NCI-H187 treated with DMSO at 0.1 percent for 48 hours (cell line): ENCODE data around the gene HSPA1L.
"Not testable (repeated sequence)": the region's sequence is repeated elsewhere in the genome, so short reads cannot be mapped to it uniquely, and the experiment has no call there.

Experiments
- DNase-seq: peaks from one replicate; lab custom pipeline; 2025; lab: John Stamatoyannopoulos, UW

The HSPA1L gene

GRCh38 chr6:31836474-31837368 lies 21.6 kb upstream of the HSPA1L start:
- DNase-seq: no peak

- no peak for DNase-seq
Measured at GRCh38 chr6:31836047-31836473, 21.0 kb upstream of the HSPA1L start.

DNA sequence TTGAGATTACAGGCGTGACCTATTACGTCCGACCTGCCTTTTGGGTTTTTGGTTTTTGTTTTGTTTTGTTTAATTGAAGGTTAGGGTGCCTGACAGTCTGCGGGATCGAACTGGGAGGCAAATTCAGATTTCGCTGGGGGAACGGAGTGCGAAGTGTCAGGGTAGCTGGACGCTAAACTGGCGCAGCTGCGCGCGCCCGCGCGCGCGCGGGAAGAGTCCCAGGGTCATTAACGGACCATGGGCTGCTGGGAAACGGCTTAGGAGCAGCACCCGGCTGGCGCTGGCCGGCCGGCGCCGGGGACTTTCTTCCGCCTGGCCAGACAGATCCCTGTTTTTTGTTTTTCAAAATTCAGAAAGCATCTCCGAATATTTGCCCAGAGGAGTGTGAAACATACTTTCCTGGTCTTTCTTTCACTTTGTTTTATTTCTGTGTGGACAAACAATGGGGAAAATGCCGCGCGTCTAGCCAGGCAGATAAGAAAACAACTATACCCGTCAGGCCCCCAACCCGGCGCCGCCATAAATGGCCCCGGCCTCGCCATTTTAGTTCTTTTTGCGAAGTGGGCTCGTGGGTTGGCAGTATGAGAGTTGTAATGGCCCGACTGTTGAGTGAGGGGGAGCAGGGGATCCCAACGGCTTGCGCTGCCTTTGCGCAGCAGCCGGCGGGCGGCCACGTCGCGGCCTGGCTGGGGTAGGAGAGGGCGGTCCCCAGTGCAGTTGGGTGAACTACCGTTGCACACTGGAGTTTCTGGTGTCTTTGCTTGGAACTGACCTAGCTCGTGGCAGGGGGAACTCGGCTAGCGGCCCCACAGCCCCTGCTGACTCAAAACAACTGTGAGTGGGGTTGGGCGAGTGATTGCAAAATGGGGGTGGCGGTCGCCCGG lies 19.5 kb upstream of the HSPA1L start:
- DNase-seq: peak; percentile 72

DNA sequence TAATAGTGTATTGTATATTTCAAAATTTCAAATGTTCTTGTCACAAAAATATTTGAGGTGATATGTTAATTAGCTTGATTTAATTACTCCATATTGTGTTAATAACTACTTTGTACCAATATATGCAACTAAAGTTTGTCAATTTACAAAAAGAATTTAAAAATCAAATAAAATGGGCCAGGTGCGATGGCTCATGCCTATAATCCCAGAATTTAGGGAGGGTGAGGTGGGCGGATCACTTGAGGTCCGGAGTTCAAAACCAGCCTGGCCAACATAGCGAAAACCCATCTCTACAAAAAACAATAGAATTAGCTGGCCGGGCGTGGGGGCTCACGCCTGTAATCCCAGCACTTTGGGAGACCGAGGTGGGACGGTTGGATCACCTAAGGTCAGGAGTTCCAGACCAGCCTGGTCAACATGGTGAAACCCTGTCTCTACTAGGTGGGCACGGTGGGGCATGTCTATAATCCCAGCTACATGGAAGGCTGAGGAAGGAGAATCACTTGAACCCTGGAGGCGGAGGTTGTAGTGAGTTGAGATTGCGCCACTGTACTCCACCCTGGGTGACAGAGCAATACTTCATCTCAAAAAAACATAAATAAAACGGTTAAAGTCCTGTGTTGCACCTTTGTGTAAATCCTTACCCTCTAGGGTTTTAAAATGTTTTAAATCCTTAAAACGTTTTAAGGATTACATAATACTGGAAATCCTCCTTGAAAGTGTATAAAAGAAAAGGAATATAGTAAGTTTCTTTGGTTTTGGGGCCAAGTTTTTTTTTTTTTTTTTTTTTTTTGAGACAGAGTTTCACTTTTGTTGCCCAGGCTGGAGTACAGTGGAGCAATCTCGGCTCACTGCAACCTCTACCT lies 16.5 kb upstream of the HSPA1L start:
- no peak for DNase-seq

DNA sequence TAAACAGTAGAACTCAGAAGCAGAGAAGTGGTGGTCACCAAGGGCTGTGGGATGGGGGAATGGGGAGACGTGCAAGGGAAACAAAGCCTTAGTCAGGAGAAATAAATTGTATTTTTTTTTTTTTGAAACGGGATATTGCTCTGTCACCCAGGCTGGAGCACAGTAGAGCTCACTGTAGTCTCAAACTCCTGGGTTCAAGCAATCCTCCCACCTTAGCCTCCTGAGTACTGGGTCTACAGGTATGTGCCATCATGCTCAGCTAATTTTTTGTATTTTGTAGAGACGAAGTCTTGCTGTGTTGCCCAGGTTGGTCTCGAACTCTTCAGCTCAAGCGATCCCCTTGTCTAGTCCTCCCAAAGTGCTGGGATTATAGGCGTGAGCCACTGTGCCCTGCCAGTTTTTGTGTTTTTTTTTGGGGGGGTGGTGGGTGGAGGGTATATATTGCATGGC lies 15.8 kb upstream of the HSPA1L start:
- no peak for DNase-seq

DNA sequence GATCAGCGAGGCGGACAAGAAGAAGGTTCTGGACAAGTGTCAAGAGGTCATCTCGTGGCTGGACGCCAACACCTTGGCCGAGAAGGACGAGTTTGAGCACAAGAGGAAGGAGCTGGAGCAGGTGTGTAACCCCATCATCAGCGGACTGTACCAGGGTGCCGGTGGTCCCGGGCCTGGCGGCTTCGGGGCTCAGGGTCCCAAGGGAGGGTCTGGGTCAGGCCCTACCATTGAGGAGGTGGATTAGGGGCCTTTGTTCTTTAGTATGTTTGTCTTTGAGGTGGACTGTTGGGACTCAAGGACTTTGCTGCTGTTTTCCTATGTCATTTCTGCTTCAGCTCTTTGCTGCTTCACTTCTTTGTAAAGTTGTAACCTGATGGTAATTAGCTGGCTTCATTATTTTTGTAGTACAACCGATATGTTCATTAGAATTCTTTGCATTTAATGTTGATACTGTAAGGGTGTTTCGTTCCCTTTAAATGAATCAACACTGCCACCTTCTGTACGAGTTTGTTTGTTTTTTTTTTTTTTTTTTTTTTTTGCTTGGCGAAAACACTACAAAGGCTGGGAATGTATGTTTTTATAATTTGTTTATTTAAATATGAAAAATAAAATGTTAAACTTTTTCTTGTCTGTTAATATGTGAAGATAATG lies 14.7 kb upstream of the HSPA1L start:
- DNase-seq: no peak

DNA sequence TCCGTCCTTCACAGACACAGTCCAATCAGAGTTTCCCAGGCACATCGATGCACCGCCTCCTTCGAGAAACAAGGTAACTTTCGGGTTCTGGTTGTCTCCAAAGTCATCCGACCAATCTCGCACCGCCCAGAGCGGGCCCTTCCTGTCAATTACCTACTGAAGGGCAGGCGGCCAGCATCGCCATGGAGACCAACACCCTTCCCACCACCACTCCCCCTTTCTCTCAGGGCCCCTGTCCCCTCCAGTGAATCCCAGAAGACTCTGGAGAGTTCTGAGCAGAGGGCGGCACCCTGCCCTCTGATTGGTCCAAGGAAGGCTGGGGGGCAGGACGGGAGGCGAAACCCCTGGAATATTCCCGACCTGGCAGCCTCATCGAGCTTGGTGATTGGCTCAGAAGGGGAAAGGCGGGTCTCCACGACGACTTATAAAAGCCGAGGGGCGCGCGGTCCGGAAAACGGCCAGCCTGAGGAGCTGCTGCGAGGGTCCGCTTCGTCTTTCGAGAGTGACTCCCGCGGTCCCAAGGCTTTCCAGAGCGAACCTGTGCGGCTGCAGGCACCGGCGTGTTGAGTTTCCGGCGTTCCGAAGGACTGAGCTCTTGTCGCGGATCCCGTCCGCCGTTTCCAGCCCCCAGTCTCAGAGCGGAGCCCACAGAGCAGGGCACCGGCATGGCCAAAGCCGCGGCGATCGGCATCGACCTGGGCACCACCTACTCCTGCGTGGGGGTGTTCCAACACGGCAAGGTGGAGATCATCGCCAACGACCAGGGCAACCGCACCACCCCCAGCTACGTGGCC lies 12.4 kb upstream of the HSPA1L start, which contains the start of gene HSPA1B:
Gene HSPA1B (plus strand): TSS at position 453 of the 794 bp plus-strand sequence. CDS start 213 bp downstream, at position 666.
- DNase-seq: peak; percentile 94

DNA sequence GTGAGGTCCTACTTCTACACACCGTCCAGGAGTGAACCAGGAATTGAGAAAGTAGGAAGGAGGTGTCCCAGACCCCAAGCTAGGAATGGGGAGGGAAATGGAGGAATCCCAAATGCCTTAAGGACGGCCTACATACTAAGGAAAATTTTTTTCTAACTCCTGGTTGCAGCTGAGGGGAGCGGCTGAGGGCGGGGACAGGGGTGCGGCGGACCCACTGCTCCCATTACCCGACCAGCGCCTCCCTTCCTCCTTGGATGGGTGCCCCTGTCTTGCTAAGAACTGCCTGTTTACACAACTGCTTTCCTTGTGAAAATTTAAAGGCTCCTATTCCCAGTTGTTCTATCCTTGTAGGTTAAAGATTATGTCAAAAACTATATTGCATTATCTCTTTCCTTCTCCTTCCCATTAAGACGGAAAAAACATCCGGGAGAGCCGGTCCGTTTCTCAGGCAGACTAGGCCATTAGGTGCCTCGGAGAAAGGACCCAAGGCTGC lies 11.8 kb upstream of the HSPA1L start:
- no peak for DNase-seq

DNA sequence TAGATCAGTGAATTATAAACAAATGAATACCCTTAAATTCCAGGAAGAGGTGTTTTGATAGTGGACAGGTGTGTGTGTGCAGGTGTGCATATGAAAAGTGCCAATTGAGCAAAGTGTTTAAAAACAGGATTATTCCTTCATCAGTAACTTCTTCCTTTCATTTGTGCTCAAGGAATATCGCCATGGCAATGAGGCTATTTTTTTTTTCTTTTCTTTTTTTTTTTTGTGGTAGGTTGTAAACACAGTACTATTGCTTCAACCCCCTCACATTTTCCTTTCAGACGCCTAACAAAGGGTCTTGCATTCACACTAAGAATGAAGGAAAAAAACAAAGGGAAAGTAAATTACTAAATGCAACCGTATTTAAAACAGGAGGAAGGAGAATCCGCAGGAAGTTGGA lies 10.5 kb upstream of the HSPA1L start:
- DNase-seq: no peak

DNA sequence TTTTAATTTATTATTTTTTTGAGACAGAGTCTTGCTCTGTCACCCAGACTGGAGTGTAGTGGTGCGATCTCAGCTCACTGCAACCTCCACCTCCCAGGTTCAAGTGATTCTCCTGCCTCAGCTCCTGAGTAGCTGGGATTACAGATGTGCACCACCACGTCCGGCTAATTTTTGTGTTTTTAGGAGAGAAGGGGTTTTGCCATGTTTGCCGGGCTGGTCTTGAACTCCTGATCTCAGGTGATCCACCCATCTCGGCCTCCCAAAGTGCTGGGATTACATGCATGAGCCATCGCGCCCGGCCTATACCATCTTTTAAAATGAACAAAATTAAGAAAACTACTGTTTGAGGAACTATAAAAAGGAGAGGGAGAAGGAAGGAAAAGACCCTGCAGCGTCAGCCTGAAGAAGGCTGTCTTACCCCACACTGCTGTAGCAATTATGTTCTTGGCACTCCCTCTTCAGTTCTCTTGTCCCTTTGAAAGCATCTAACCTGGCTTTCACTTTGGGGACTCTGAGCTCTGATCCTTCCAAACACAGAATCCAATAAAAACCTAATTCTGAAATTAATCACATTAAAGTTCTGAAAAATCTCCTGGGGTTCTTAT lies 8.6 kb upstream of the HSPA1L start:
- not testable (repeated sequence) for DNase-seq

DNA sequence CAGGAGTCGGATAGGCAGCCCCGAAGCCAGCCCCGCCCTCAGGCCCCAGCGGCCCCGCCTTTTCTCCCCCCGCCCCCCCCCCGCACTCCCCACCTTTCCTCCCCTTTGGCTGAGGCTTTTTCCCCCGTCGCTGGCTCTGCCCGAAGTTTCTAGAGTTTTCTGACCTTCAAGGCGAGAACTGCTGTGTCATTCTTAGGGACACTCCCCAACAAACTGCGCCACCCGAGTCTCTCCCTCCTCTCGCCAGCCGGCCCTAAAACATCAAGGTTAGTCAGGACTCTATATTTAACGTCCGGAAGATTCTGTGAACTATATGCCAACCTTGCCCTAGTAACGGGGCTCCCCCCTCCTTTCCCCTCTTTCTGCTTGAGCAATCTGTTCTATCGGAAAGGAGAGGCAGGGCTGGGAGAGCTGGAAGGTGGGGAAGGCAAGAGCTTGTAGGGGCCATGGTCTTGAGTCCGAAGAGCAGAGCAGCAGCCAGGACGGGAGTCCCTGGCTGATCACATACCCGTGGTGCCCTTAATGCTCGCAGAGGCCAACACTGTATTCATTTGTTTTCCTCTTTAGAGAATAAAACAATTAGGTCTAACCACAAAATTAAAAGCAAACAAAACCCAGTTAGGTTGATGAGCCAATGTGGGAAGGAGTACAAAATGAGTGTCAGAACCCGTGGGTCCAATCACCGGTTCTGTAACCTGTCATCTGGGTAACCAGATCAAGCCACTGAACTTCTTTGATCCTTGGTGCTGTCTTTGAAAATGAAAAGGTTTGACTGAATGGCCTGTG lies 7.1 kb upstream of the HSPA1L start:
- no peak for DNase-seq

DNA sequence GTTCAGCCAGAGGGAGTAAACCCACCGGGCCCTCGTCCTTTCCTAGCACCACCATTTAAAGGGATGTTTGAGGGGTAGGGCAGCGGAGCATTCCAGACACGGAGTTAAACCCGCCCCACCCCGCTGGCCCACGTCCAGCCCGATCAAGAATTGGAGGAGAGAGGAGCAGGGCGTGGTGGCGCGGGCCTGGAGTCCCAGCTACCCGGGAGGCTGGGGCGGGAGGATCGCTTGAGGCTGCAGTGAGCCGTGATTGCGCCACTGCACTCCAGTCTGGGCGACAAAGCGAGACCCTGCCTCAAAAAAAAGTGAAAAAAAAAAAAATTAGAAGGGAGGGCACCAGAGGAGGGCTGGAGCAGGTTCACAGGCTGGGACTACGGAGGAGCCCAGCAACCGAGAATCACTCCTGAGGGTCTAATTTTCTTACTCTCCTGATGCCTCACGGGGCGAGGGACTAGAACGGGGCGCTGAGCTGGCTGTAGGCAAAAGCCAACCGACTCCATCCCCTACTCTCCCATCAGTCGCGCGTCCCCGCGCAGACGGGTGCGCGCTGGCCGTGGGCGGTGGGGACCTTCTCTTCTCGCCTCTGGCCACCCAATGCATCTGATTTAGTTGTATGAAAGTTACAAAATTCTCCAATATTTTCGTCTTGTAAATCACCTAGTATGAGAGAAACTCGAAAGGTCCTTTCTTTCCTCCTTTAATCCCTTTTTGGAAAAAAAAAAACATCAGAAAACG lies 6.4 kb upstream of the HSPA1L start:
- DNase-seq: no peak

- DNase-seq: not testable (repeated sequence)
Measured at GRCh38 chr6:31820399-31820798, 5.3 kb upstream of the HSPA1L start.

DNA sequence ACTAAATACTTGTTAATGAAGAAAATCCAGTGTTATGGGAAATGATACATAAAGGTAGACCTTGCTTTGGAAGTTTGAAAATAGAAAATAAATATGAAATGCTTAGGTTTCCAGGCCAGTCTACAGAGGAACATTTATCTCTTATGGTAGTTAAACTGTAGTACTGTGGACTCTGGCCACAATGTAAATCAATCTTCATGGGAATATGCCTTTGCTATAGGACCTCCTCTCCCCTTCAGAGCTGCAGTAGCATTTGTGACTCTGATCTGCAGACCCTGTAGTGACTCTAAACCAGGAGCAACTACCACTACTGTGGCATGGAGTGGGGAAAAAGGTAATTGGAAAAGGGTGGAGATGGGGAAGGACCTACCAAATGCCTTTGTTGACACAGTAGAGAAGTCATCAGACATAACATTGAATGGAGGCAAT lies 4.8 kb upstream of the HSPA1L start:
- no peak for DNase-seq

DNA sequence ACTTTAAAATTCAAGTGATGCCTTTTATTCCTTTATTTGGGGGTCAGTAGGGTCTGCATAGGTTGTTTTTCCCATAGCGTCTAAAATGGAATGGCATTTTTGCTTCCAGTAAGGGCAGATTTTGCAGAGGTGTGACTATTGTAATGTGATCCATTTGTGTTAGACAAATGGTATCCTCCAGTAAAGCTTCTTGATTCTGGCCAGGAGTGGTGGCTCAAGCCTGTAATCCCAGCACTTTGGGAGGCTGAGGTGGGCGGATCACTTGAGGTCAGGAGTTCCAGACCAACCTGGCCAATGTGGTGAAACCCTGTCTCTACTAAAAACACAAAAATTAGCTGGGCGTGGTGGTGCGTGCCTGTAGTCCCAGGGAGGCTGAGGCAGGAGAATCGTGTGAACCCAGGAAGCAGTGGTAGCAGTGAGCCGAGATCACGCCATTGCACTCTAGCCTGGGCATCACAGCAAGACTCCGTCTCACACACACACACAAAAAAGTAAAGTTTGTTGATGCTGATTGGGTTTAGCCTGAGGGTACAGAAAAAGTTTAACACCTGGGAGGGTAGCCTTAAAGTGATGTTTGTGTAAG lies 2.9 kb upstream of the HSPA1L start:
- not testable (repeated sequence) for DNase-seq

DNA sequence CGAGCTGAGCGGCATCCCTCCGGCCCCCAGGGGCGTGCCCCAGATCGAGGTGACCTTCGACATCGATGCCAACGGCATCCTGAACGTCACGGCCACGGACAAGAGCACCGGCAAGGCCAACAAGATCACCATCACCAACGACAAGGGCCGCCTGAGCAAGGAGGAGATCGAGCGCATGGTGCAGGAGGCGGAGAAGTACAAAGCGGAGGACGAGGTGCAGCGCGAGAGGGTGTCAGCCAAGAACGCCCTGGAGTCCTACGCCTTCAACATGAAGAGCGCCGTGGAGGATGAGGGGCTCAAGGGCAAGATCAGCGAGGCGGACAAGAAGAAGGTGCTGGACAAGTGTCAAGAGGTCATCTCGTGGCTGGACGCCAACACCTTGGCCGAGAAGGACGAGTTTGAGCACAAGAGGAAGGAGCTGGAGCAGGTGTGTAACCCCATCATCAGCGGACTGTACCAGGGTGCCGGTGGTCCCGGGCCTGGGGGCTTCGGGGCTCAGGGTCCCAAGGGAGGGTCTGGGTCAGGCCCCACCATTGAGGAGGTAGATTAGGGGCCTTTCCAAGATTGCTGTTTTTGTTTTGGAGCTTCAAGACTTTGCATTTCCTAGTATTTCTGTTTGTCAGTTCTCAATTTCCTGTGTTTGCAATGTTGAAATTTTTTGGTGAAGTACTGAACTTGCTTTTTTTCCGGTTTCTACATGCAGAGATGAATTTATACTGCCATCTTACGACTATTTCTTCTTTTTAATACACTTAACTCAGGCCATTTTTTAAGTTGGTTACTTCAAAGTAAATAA lies 2.2 kb upstream of the HSPA1L start:
- DNase-seq: not testable (repeated sequence)

DNA sequence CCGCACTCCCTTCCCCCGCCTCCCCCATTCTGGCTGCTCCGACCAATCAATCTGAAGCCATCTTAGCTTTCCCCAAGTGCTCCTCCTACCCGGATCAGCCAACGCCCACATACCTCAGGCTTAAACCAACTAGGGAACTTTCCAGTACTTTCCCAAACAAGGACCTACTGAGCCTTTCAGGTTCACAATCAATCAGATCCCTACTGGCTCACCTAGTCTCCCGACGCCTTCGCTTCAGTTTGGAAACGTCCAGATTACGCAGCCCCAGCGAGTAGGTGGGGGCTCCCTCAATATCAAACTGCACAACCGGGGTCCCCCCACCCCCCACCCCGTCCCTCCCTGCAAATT lies 432 bp downstream of the HSPA1L start:
- peak; percentile 90 for DNase-seq
